ENCODE results near the gene USH1C.

The USH1C gene

DNA sequence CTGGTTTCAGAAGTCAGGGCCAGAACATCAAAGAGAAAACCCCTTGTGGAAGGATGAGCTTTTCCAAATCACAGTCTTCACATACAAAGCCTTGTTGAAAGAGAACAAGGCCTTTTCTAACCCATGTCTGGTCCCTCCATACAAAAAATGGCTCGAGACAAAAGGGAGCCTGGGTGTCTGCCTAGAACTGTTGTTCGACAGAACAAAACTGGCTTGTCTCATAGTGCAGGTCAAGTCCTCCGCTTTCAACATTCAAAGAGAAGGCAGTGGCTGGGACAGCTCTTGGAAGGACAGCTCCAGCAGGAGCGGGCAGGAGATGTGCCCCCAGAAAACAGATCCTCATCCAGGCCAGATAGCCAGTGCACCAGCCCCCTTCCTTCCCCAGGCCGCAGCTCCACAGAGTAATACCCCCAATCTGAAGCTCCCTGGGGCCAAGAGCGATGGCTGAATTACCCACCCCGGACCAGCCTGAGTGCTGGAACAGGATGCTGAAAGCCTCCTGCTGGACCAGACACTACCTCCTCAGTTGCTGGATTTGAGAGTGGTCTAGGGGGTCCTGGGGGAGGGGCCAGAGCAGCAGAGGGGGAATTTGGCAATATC, 27.6 kb downstream of the USH1C start:
- Histone ChIP-seq H3K4me1 (ENCODE audit: control insufficient read depth, insufficient read depth, low read length) (no peaks in the 10 kb centered on the region), H3K27ac (ENCODE audit: extremely low read depth, low read depth, low read length) (no peak overlapping the region), H3K36me3 (ENCODE audit: control insufficient read depth in 2 of 2, insufficient read depth in 1 of 2, low read length in 2 of 2) (peaks cover 0 to 3% of the 10 kb centered on the region in 2 experiments; a peak in 1 of 3 replicates), H3K4me3 (ENCODE audit: low read depth, low read length) (no peak overlapping the region), H3K9me3 (ENCODE audit: control insufficient read depth, insufficient read depth, low read depth, low read length) (no peaks in the 10 kb centered on the region)
- ChIA-PET CTCF (interaction anchor here (1.3 to 9.7 kb wide), 4 partner anchors 11 to 130 kb away, joined by 3 to 128 read pairs (median 12); no protein-coding TSS in a partner anchor), POLR2A (no interaction called here)
- TF ChIP-seq ZNF777 (tag by site-specific recombination; IDR thresholded peaks at IDR 0.05; ENCODE audit: borderline replicate concordance), result no peak
- TF ChIP-seq, protein P1, sequence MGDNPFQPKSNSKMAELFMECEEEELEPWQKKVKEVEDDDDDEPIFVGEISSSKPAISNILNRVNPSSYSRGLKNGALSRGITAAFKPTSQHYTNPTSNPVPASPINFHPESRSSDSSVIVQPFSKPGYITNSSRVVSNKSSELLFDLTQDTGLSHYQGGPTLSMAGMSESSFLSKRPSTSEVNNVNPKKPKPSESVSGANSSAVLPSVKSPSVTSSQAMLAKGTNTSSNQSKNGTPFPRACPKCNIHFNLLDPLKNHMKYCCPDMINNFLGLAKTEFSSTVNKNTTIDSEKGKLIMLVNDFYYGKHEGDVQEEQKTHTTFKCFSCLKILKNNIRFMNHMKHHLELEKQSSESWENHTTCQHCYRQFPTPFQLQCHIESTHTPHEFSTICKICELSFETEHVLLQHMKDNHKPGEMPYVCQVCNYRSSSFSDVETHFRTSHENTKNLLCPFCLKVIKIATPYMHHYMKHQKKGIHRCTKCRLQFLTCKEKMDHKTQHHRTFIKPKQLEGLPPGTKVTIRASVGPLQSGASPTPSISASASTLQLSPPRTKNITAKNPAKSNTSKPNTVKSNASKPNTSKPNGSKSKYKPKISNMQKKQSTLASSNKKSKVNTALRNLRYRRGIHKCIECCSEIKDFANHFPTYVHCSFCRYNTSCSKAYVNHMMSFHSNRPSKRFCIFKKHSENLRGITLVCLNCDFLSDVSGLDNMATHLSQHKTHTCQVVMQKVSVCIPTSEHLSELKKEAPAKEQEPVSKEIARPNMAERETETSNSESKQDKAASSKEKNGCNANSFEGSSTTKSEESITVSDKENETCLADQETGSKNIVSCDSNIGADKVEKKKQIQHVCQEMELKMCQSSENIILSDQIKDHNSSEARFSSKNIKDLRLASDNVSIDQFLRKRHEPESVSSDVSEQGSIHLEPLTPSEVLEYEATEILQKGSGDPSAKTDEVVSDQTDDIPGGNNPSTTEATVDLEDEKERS (tag by site-specific recombination; IDR thresholded peaks at IDR 0.05), result no peak
- TF ChIP-seq, protein P2, sequence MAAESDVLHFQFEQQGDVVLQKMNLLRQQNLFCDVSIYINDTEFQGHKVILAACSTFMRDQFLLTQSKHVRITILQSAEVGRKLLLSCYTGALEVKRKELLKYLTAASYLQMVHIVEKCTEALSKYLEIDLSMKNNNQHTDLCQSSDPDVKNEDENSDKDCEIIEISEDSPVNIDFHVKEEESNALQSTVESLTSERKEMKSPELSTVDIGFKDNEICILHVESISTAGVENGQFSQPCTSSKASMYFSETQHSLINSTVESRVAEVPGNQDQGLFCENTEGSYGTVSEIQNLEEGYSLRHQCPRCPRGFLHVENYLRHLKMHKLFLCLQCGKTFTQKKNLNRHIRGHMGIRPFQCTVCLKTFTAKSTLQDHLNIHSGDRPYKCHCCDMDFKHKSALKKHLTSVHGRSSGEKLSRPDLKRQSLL (tag by site-specific recombination; IDR thresholded peaks at IDR 0.05), result no peak
- TF ChIP-seq, protein P3, sequence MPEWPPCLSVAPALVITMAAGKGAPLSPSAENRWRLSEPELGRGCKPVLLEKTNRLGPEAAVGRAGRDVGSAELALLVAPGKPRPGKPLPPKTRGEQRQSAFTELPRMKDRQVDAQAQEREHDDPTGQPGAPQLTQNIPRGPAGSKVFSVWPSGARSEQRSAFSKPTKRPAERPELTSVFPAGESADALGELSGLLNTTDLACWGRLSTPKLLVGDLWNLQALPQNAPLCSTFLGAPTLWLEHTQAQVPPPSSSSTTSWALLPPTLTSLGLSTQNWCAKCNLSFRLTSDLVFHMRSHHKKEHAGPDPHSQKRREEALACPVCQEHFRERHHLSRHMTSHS (tag by site-specific recombination; IDR thresholded peaks at IDR 0.05), result no peak
- no peak for TF ChIP-seq ZNF121 (tag by site-specific recombination; IDR thresholded peaks at IDR 0.05)
- no peak for TF ChIP-seq ZNF394 (tag by site-specific recombination; IDR thresholded peaks at IDR 0.05; ENCODE audit: borderline replicate concordance)
- no peak for TF ChIP-seq OVOL3 (tag by site-specific recombination; IDR thresholded peaks at IDR 0.05)
- no peak for TF ChIP-seq ZNF169 (tag by site-specific recombination; IDR thresholded peaks at IDR 0.05)
- no peak for TF ChIP-seq RBAK (tag by site-specific recombination; IDR thresholded peaks at IDR 0.05)
- TF ChIP-seq ZNF354C (tag by site-specific recombination; IDR thresholded peaks at IDR 0.05; ENCODE audit: borderline replicate concordance, low read depth), result no peak

DNA sequence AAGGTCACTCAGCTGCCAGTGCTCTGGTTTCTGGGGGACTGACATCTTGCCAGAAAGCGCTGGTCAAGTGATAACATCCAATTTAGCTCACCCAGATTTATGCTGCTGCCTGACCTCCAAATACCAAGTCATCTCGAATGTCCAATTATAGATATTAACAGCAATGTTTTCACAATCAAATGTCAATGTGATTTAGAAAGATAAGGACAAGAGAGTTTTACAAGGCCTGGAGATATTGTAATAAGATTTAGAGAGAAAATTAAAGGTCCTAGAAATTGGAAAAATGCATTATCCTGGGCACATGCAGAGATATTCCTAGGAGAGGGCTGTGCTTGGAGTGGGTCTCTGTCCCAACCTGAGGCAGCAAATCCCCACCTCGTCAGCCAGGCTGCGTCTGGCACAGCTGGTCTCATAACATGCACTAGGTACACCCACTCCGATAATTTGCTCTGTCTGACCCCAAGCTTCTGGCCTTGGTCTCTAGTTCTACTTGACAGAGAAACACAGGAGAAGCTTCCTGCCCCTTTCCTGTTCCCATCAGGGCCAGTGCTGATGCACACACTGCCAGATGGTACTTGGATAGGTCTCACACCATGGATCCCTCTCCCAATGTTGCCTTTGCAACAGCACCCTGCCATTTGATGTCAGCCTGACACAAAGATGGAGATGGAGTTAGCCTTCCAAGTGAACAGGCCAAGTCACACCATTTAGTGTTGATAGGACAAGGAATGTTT, 28.6 kb downstream of the USH1C start:
- TF ChIP-seq ZNF670 (tag by site-specific recombination; IDR thresholded peaks at IDR 0.05; ENCODE audit: low read depth), result no peak
- TF ChIP-seq ZNF423 (tag by site-specific recombination; IDR thresholded peaks at IDR 0.05), result no peak
- no peak for TF ChIP-seq ZNF112 (tag by site-specific recombination; IDR thresholded peaks at IDR 0.05)
- TF ChIP-seq ZNF132 (tag by site-specific recombination; IDR thresholded peaks at IDR 0.05; ENCODE audit: borderline replicate concordance), result no peak
- no peak for TF ChIP-seq ZNF175 (tag by site-specific recombination; IDR thresholded peaks at IDR 0.05)
- TF ChIP-seq ZNF548 (tag by site-specific recombination; IDR thresholded peaks at IDR 0.05), result no peak
- no peak for TF ChIP-seq ZNF776 (tag by site-specific recombination; IDR thresholded peaks at IDR 0.05; ENCODE audit: borderline replicate concordance)
- no peak for TF ChIP-seq ZNF239 (tag by site-specific recombination; IDR thresholded peaks at IDR 0.05)
- TF ChIP-seq, protein P4, sequence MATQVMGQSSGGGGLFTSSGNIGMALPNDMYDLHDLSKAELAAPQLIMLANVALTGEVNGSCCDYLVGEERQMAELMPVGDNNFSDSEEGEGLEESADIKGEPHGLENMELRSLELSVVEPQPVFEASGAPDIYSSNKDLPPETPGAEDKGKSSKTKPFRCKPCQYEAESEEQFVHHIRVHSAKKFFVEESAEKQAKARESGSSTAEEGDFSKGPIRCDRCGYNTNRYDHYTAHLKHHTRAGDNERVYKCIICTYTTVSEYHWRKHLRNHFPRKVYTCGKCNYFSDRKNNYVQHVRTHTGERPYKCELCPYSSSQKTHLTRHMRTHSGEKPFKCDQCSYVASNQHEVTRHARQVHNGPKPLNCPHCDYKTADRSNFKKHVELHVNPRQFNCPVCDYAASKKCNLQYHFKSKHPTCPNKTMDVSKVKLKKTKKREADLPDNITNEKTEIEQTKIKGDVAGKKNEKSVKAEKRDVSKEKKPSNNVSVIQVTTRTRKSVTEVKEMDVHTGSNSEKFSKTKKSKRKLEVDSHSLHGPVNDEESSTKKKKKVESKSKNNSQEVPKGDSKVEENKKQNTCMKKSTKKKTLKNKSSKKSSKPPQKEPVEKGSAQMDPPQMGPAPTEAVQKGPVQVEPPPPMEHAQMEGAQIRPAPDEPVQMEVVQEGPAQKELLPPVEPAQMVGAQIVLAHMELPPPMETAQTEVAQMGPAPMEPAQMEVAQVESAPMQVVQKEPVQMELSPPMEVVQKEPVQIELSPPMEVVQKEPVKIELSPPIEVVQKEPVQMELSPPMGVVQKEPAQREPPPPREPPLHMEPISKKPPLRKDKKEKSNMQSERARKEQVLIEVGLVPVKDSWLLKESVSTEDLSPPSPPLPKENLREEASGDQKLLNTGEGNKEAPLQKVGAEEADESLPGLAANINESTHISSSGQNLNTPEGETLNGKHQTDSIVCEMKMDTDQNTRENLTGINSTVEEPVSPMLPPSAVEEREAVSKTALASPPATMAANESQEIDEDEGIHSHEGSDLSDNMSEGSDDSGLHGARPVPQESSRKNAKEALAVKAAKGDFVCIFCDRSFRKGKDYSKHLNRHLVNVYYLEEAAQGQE (tag by site-specific recombination; IDR thresholded peaks at IDR 0.05), result no peak
- ChIA-PET POLR2A (no interaction called here), CTCF (interaction anchor here (0.7 to 9.7 kb wide), 6 partner anchors 9 to 132 kb away, joined by 3 to 128 read pairs (median 4); partner anchors contain the start of gene KCNJ11)
- Histone ChIP-seq H3K9me3 (ENCODE audit: control insufficient read depth, insufficient read depth, low read depth, low read length) (no peaks in the 10 kb centered on the region), H3K4me1 (ENCODE audit: control insufficient read depth, insufficient read depth, low read length) (no peaks in the 10 kb centered on the region), H3K27ac (ENCODE audit: extremely low read depth, low read depth, low read length) (no peak overlapping the region), H3K36me3 (ENCODE audit: control insufficient read depth in 2 of 2, insufficient read depth in 1 of 2, low read length in 2 of 2) (peaks cover 0 to 1% of the 10 kb centered on the region in 2 experiments; a peak in 1 of 3 replicates), H3K4me3 (ENCODE audit: low read depth, low read length) (no peak overlapping the region)
